Activated T-helper 2 cell treated with anti-CD3 and anti-CD28 coated beads, Interferon-gamma antibody, Interleukin-2, Interleukin-4, amounts not matched to agents 10 μg/mL and 5 μg/mL and 100 μg/mL, durations not matched to agents 14 hours and 24 hours and 36 hours (primary cell): ENCODE results near the gene CPSF2. TPM values are rescaled to one million over a fixed set of nuclear protein-coding genes. Genes with fewer than 3 reads are reported as not detected.
"Not testable (repeated sequence)": the region's sequence is repeated elsewhere in the genome, so short reads cannot be mapped to it uniquely, and the experiment has no call there.

ENCODE experiments used
- DNase-seq: peaks from one replicate; pipeline ENCODE4 v3.0.0; 2021; ENCODE audit warnings: low spot score
- H3K27ac Mint-ChIP-seq: one replicate; pipeline ENCODE4 v1.8.0; 2021; ENCODE audit warnings: mixed read lengths
- H3K27me3 Mint-ChIP-seq: one replicate; pipeline ENCODE4 v1.8.0; 2021; ENCODE audit warnings: low read depth, mixed read lengths
- H3K36me3 Mint-ChIP-seq: one replicate; pipeline ENCODE4 v1.8.0; 2021; ENCODE audit warnings: low read depth, mixed read lengths
- H3K4me1 Mint-ChIP-seq: one replicate; pipeline ENCODE4 v1.8.0; 2021; ENCODE audit warnings: low read depth, mixed read lengths
- H3K4me3 Mint-ChIP-seq: one replicate; pipeline ENCODE4 v1.8.0; 2021; ENCODE audit warnings: low read depth, mild to moderate bottlenecking, moderate library complexity, mixed read lengths
- H3K9me3 Mint-ChIP-seq: one replicate; pipeline ENCODE4 v1.8.0; 2021; ENCODE audit warnings: mixed read lengths
- intact Hi-C: fragments of 100-400 bp; cut with micrococcal nuclease; formaldehyde crosslinking; loops from one replicate; pipeline ENCODE4 v1.15.1; 2023
- total RNA-seq: library from RNA; stranded (reverse); gene quantifications from 2 replicates; pipeline ENCODE4 v1.2.3, GENCODE V29; 2022

The CPSF2 gene
- total RNA-seq, 1 donor from 2014 or later = 104 TPM

GRCh38 chr14:92175811-92176210 lies 54.0 kb downstream of the CPSF2 start:
- Mint-ChIP-seq H3K4me1 (no peaks in the 10 kb centered on the region), H3K4me3 (no peak overlapping the region), H3K27me3 (peaks cover 3% of the 10 kb centered on the region), H3K9me3 (peaks cover 15% of the 10 kb centered on the region), H3K36me3 (no peaks in the 10 kb centered on the region), H3K27ac (no peak overlapping the region)
- no peak for DNase-seq
- intact Hi-C loops = no loop called here

GRCh38 chr14:92176476-92176875 lies 54.7 kb downstream of the CPSF2 start:
- no peak overlapping the region for H3K4me3 Mint-ChIP-seq
- no peaks in the 10 kb centered on the region for H3K36me3 Mint-ChIP-seq
- no peaks in the 10 kb centered on the region for H3K4me1 Mint-ChIP-seq
- no peak for DNase-seq
- H3K9me3 Mint-ChIP-seq = peaks cover 15% of the 10 kb centered on the region
- H3K27me3 Mint-ChIP-seq = peaks cover 3% of the 10 kb centered on the region
- no peak overlapping the region for H3K27ac Mint-ChIP-seq
- intact Hi-C loops = no loop called here

GRCh38 chr14:92179178-92179577 lies 57.4 kb downstream of the CPSF2 start:
- H3K27me3 Mint-ChIP-seq, H3K4me3 Mint-ChIP-seq, H3K27ac Mint-ChIP-seq, DNase-seq, H3K4me1 Mint-ChIP-seq, H3K36me3 Mint-ChIP-seq, intact Hi-C loops: not testable (repeated sequence)
- H3K9me3 Mint-ChIP-seq = peaks cover 15% of the 10 kb centered on the region

- H3K27ac Mint-ChIP-seq = no peak overlapping the region
- H3K27me3 Mint-ChIP-seq = no peaks in the 10 kb centered on the region
- intact Hi-C loops = no loop called here
- H3K4me1 Mint-ChIP-seq = no peaks in the 10 kb centered on the region
- H3K36me3 Mint-ChIP-seq = no peaks in the 10 kb centered on the region
- no peak for DNase-seq
- H3K4me3 Mint-ChIP-seq = no peak overlapping the region
- H3K9me3 Mint-ChIP-seq = peaks cover 7% of the 10 kb centered on the region
These were observed 63.8 kb downstream of the CPSF2 start for GRCh38 chr14:92185559-92185958.

- H3K4me1 Mint-ChIP-seq, H3K4me3 Mint-ChIP-seq, intact Hi-C loops, H3K27ac Mint-ChIP-seq, H3K27me3 Mint-ChIP-seq, H3K36me3 Mint-ChIP-seq, H3K9me3 Mint-ChIP-seq, DNase-seq: not testable (repeated sequence)
These were observed 65.8 kb downstream of the CPSF2 start for GRCh38 chr14:92187616-92188015.

- Mint-ChIP-seq H3K27ac (no peak overlapping the region), H3K4me3 (no peak overlapping the region), H3K9me3 (peaks cover 5% of the 10 kb centered on the region), H3K4me1 (no peaks in the 10 kb centered on the region), H3K36me3 (no peaks in the 10 kb centered on the region), H3K27me3 (no peaks in the 10 kb centered on the region)
- no peak for DNase-seq
- intact Hi-C loops = no loop called here
These were observed 69.0 kb downstream of the CPSF2 start for GRCh38 chr14:92190768-92191167.

GRCh38 chr14:92198804-92199203 lies 77.0 kb downstream of the CPSF2 start:
- no peak overlapping the region for H3K27ac Mint-ChIP-seq
- H3K4me3 Mint-ChIP-seq = no peak overlapping the region
- no peaks in the 10 kb centered on the region for H3K4me1 Mint-ChIP-seq
- no peaks in the 10 kb centered on the region for H3K9me3 Mint-ChIP-seq
- peaks cover 7% of the 10 kb centered on the region for H3K27me3 Mint-ChIP-seq
- intact Hi-C loops = no loop called here
- no peak for DNase-seq
- H3K36me3 Mint-ChIP-seq = no peaks in the 10 kb centered on the region

- DNase-seq = no peak
- intact Hi-C loops = no loop called here
- H3K27me3 Mint-ChIP-seq = peaks cover 7% of the 10 kb centered on the region
- H3K27ac Mint-ChIP-seq = no peak overlapping the region
- H3K36me3 Mint-ChIP-seq = no peaks in the 10 kb centered on the region
- no peaks in the 10 kb centered on the region for H3K9me3 Mint-ChIP-seq
- no peak overlapping the region for H3K4me3 Mint-ChIP-seq
- H3K4me1 Mint-ChIP-seq = no peaks in the 10 kb centered on the region
These were observed 78.0 kb downstream of the CPSF2 start for GRCh38 chr14:92199763-92200162.

GRCh38 chr14:92203116-92203515 lies 81.3 kb downstream of the CPSF2 start:
- Mint-ChIP-seq H3K27me3 (peaks cover 10% of the 10 kb centered on the region), H3K4me3 (no peak overlapping the region), H3K4me1 (no peaks in the 10 kb centered on the region), H3K27ac (no peak overlapping the region), H3K9me3 (no peaks in the 10 kb centered on the region), H3K36me3 (no peaks in the 10 kb centered on the region)
- intact Hi-C loops = no loop called here
- DNase-seq = no peak

- Mint-ChIP-seq H3K4me1 (no peaks in the 10 kb centered on the region), H3K9me3 (no peaks in the 10 kb centered on the region), H3K27ac (no peak overlapping the region), H3K36me3 (no peaks in the 10 kb centered on the region), H3K27me3 (peaks cover 6% of the 10 kb centered on the region), H3K4me3 (no peak overlapping the region)
- no peak for DNase-seq
- intact Hi-C loops = no loop called here
These were observed 83.0 kb downstream of the CPSF2 start for GRCh38 chr14:92204792-92205191.

- peaks cover 3% of the 10 kb centered on the region for H3K27me3 Mint-ChIP-seq
- no peak overlapping the region for H3K27ac Mint-ChIP-seq
- DNase-seq = no peak
- no peaks in the 10 kb centered on the region for H3K4me1 Mint-ChIP-seq
- no peaks in the 10 kb centered on the region for H3K36me3 Mint-ChIP-seq
- intact Hi-C loops = no loop called here
- H3K4me3 Mint-ChIP-seq = no peak overlapping the region
- H3K9me3 Mint-ChIP-seq = peaks cover 11% of the 10 kb centered on the region
These were observed 85.5 kb downstream of the CPSF2 start for GRCh38 chr14:92207012-92207927.

GRCh38 chr14:92207928-92208265 lies 86.1 kb downstream of the CPSF2 start:
- H3K9me3 Mint-ChIP-seq = peaks cover 16% of the 10 kb centered on the region
- no peak for DNase-seq
- intact Hi-C loops = no loop called here
- H3K4me3 Mint-ChIP-seq = no peak overlapping the region
- H3K4me1 Mint-ChIP-seq = no peaks in the 10 kb centered on the region
- H3K36me3 Mint-ChIP-seq = no peaks in the 10 kb centered on the region
- no peak overlapping the region for H3K27ac Mint-ChIP-seq
- peaks cover 3% of the 10 kb centered on the region for H3K27me3 Mint-ChIP-seq

- intact Hi-C loops = no loop called here
- H3K9me3 Mint-ChIP-seq = peaks cover 24% of the 10 kb centered on the region
- H3K36me3 Mint-ChIP-seq = no peaks in the 10 kb centered on the region
- H3K4me1 Mint-ChIP-seq = no peaks in the 10 kb centered on the region
- no peak overlapping the region for H3K4me3 Mint-ChIP-seq
- DNase-seq = no peak
- no peak overlapping the region for H3K27ac Mint-ChIP-seq
- H3K27me3 Mint-ChIP-seq = peaks cover 3% of the 10 kb centered on the region
These were observed 87.4 kb downstream of the CPSF2 start for GRCh38 chr14:92209141-92209540.
